Measurements from ENCODE around the gene NAALADL2.

NAALADL2 gene

DNA sequence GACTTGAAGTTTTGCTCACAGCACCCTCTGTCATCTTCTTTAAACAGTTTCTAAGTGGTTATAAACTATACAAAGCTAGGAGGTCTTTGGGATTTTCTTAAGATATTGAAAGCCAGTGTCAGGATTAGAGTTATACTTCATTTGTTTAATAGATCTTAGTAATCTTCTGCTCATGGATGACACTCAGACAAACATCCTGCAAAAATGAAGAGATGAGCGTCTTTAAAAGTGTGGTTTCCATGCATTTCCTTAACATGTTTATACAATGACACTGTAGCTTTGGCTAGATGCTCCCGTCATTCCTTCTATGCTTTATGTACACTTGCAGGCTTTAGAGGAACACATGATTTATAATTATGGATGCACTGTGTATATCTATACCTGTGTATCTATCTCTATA, 182.2 kb downstream of the NAALADL2 start:
- H3K9me2 ChIP-seq (ENCODE audit: low read depth, low read length): no peaks in the 10 kb centered on the region
- no peak overlapping the region for H3K27ac ChIP-seq (ENCODE audit: low read depth, low read length, poor library complexity, severe bottlenecking)
- no peak overlapping the region for H3K4me2 ChIP-seq (ENCODE audit: low read length)
- H3K9me3 ChIP-seq (ENCODE audit: low read length): no peaks in the 10 kb centered on the region
- H2AFZ ChIP-seq (ENCODE audit: low read length): no peak overlapping the region
- H3F3A ChIP-seq (ENCODE audit: insufficient read depth, low read length): no peaks in the 10 kb centered on the region
- H3K4me3 ChIP-seq (ENCODE audit: low read depth, low read length, poor library complexity, severe bottlenecking): no peak overlapping the region
- no peaks in the 10 kb centered on the region for H4K20me1 ChIP-seq (ENCODE audit: insufficient read depth, low read length)
- H3K79me2 ChIP-seq (ENCODE audit: insufficient read depth, low read length): no peaks in the 10 kb centered on the region
- no peaks in the 10 kb centered on the region for H3K27me3 ChIP-seq (ENCODE audit: insufficient read depth, low read length)
- no peaks in the 10 kb centered on the region for H3K4me1 ChIP-seq (ENCODE audit: insufficient read depth, low read length, severe bottlenecking)
- TF ChIP-seq, protein P1, sequence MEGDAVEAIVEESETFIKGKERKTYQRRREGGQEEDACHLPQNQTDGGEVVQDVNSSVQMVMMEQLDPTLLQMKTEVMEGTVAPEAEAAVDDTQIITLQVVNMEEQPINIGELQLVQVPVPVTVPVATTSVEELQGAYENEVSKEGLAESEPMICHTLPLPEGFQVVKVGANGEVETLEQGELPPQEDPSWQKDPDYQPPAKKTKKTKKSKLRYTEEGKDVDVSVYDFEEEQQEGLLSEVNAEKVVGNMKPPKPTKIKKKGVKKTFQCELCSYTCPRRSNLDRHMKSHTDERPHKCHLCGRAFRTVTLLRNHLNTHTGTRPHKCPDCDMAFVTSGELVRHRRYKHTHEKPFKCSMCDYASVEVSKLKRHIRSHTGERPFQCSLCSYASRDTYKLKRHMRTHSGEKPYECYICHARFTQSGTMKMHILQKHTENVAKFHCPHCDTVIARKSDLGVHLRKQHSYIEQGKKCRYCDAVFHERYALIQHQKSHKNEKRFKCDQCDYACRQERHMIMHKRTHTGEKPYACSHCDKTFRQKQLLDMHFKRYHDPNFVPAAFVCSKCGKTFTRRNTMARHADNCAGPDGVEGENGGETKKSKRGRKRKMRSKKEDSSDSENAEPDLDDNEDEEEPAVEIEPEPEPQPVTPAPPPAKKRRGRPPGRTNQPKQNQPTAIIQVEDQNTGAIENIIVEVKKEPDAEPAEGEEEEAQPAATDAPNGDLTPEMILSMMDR (IDR thresholded peaks at IDR 0.05; ENCODE audit: low read length): no peak
- no peak for TF ChIP-seq EZH2 (IDR thresholded peaks at IDR 0.05; ENCODE audit: borderline replicate concordance, low read length)
- no peak overlapping the region for H3K9ac ChIP-seq (ENCODE audit: low read length)
- no peaks in the 10 kb centered on the region for H3K36me3 ChIP-seq (ENCODE audit: insufficient read depth, low read length)

DNA sequence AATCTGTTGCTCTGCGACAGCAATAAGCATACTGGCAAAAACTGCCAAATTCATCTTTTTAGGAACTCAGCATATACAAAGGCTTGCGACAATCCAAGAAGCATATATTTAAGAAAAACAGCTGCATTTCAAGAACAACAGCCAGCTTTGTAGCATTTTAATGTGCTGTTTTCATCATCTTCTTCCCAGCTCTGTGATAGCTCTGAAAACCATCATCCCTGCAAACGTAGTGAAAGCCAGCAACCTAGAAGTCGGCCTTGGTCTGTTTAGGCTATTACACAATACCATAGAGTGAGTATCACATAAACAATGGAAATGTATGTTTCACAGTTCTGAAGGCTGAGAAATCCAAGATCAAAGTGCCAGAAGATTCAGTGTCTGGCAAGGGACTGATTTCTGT, 187.5 kb downstream of the NAALADL2 start:
- Histone ChIP-seq H4K20me1 (ENCODE audit: insufficient read depth, low read length) (no peaks in the 10 kb centered on the region), H3K4me1 (ENCODE audit: insufficient read depth, low read length, severe bottlenecking) (no peaks in the 10 kb centered on the region), H3K9me3 (ENCODE audit: low read length) (no peaks in the 10 kb centered on the region), H3K4me3 (ENCODE audit: low read depth, low read length, poor library complexity, severe bottlenecking) (no peak overlapping the region), H3K27ac (ENCODE audit: low read depth, low read length, poor library complexity, severe bottlenecking) (no peak overlapping the region), H3F3A (ENCODE audit: insufficient read depth, low read length) (no peaks in the 10 kb centered on the region), H3K79me2 (ENCODE audit: insufficient read depth, low read length) (no peaks in the 10 kb centered on the region), H2AFZ (ENCODE audit: low read length) (no peak overlapping the region), H3K9me2 (ENCODE audit: low read depth, low read length) (no peaks in the 10 kb centered on the region), H3K27me3 (ENCODE audit: insufficient read depth, low read length) (no peaks in the 10 kb centered on the region), H3K36me3 (ENCODE audit: insufficient read depth, low read length) (no peaks in the 10 kb centered on the region), H3K9ac (ENCODE audit: low read length) (no peak overlapping the region), H3K4me2 (ENCODE audit: low read length) (no peak overlapping the region)
- TF ChIP-seq EZH2 (IDR thresholded peaks at IDR 0.05; ENCODE audit: borderline replicate concordance, low read length): no peak
- TF ChIP-seq, protein P1 (IDR thresholded peaks at IDR 0.05; ENCODE audit: low read length): no peak

DNA sequence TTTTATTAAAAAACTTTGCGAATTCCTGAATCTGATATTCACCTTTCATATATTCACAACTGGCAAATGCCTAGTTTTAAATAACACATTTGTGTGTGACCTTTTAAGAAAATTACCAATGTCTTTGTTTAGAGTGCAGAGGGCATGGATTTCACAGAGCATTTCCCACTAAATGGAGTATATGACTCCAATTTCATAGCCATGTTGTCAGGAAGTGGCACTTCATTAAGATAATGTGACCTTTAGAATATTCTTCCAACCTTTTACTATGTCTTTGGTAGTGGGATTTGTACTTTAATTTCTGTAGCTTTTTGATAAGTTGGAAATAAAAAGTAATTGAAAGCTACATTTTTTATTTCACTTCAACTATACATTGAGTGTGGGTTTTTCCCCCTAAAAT, 188.7 kb downstream of the NAALADL2 start:
- H3K36me3 ChIP-seq (ENCODE audit: insufficient read depth, low read length): no peaks in the 10 kb centered on the region
- H3K4me1 ChIP-seq (ENCODE audit: insufficient read depth, low read length, severe bottlenecking): no peaks in the 10 kb centered on the region
- H3K4me2 ChIP-seq (ENCODE audit: low read length): no peak overlapping the region
- H3F3A ChIP-seq (ENCODE audit: insufficient read depth, low read length): no peaks in the 10 kb centered on the region
- no peak overlapping the region for H3K9ac ChIP-seq (ENCODE audit: low read length)
- no peak overlapping the region for H3K4me3 ChIP-seq (ENCODE audit: low read depth, low read length, poor library complexity, severe bottlenecking)
- H3K27me3 ChIP-seq (ENCODE audit: insufficient read depth, low read length): no peaks in the 10 kb centered on the region
- no peak overlapping the region for H3K27ac ChIP-seq (ENCODE audit: low read depth, low read length, poor library complexity, severe bottlenecking)
- no peaks in the 10 kb centered on the region for H4K20me1 ChIP-seq (ENCODE audit: insufficient read depth, low read length)
- no peaks in the 10 kb centered on the region for H3K9me3 ChIP-seq (ENCODE audit: low read length)
- H2AFZ ChIP-seq (ENCODE audit: low read length): no peak overlapping the region
- no peaks in the 10 kb centered on the region for H3K79me2 ChIP-seq (ENCODE audit: insufficient read depth, low read length)
- no peaks in the 10 kb centered on the region for H3K9me2 ChIP-seq (ENCODE audit: low read depth, low read length)
- TF ChIP-seq, protein P1 (IDR thresholded peaks at IDR 0.05; ENCODE audit: low read length): no peak
- no peak for TF ChIP-seq EZH2 (IDR thresholded peaks at IDR 0.05; ENCODE audit: borderline replicate concordance, low read length)

Measured in OCI-LY1 (cell line).